Gastrocnemius medialis (tissue), 4 donors: ENCODE results near the gene SCN3B. TPM values are rescaled to one million over a fixed set of nuclear protein-coding genes. Genes with fewer than 3 reads are reported as not detected.

Experiments used
- ATAC-seq, 2 donors: fragments of 150-250 bp; one replicate each; pipeline ENCODE4 v1.9.1; 2016
- DNase-seq, 2 donors: peaks; one replicate each; pipeline ENCODE4 v3.0.0-alpha.2; 2019
- H3K27ac ChIP-seq, 4 donors: fragments of 200-600 bp; sonication (generic); 1 replicate in 1 of 4; 2 replicates in 3 of 4; pipeline ENCODE4 v1.5.1; 2016 to 2018; ENCODE audit warnings: mild to moderate bottlenecking in 2 of 4, moderate library complexity in 1 of 4
- H3K27me3 ChIP-seq, 3 donors: fragments of 200-600 bp; sonication (generic) in 2 of 3; 1 replicate in 1 of 3; 2 replicates in 2 of 3; pipeline versions ENCODE4 v1.5.1 to v1.6.0; 2016 to 2019; ENCODE audit warnings: mild to moderate bottlenecking in 1 of 3, moderate library complexity in 1 of 3
- H3K36me3 ChIP-seq, 2 donors: fragments of 200-600 bp; sonication (generic) in 1 of 2; one replicate each; pipeline ENCODE4 v1.5.1; 2017 to 2018
- H3K4me1 ChIP-seq, 2 donors: fragments of 200-600 bp; sonication (generic) in 1 of 2; one replicate each; pipeline ENCODE4 v1.5.1; 2016 to 2017; ENCODE audit warnings: mild to moderate bottlenecking in 2 of 2
- H3K4me3 ChIP-seq, 4 donors: fragments of 200-600 bp; sonication (generic) in 3 of 4; 1 replicate in 1 of 4; 2 replicates in 3 of 4; pipeline ENCODE4 v1.5.1; 2016 to 2019; ENCODE audit warnings: mild to moderate bottlenecking in 2 of 4
- H3K9me3 ChIP-seq, 3 donors: fragments of 200-600 bp; sonication (generic) in 2 of 3; 1 replicate in 1 of 3; 2 replicates in 2 of 3; pipeline ENCODE4 v1.5.1; 2016 to 2019
- POLR2A ChIP-seq, 2 donors: fragments of 450-650 bp; IDR thresholded peaks; one replicate each; pipeline ENCODE4 v1.6.1; 2017; ENCODE audit warnings: antibody characterized with exemption in 2 of 2, mild to moderate bottlenecking in 2 of 2, moderate library complexity in 2 of 2
- in situ Hi-C, 4 donors: fragments of 200-750 bp; cut with MboI; loops; one replicate each; pipeline versions ENCODE4 v1.15.0 to v1.8.0; 2017; ENCODE audit warnings: low sequenced_read_pairs in 4 of 4
- intact Hi-C: fragments of 100-400 bp; cut with DNase I; formaldehyde crosslinking; loops from one replicate; pipeline ENCODE4 v1.15.1; 2023; ENCODE audit warnings: low total_unique reads
- total RNA-seq, 4 donors: library from RNA; depleted of rRNA; stranded (reverse); fragments of >200 nt; gene quantifications; one replicate each; pipeline versions ENCODE4 v1.1.0 to v1.2.3, GENCODE V29; 2016
- TF ChIP-seq, protein P1 (sequence below), 5 experiments: fragments of 450-650 bp in 3 of 5; fragments of 200-600 bp in 2 of 5; sonication (generic) in 2 of 5; IDR thresholded peaks in 4 of 5; conservative IDR thresholded peaks in 1 of 5; 1 replicate in 4 of 5; 2 replicates in 1 of 5; pipeline ENCODE4 v1.5.1; 2016 to 2019; ENCODE audit warnings: antibody characterized with exemption in 5 of 5, mild to moderate bottlenecking in 3 of 5, moderate library complexity in 3 of 5

Gene SCN3B
- total RNA-seq, 4 donors from 2014 or later = 3.0 to 10.5 (median 4.9) TPM

DNA sequence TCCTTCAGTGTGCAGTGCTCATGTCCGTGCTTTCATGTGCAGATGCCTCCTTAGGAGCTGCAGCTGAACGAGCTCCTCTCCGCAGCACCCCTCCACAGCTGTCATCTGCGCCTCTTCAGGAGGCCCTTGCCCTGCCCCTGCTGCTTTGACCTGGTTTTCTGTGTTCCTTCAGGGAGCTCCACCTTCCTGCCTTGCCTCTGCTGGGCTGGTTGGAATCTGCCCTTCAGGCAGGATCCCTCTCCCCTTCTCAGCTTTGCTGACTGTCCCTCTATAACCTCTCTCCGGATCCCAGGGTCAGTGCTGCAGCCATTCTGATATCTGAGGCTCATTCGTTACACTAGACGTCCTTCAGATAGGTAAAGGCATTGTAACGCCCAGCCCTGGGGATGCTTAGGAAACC, 67.9 kb downstream of the SCN3B start:
- DNase-seq (no peak), ATAC-seq (no peak)
- H3K4me1 ChIP-seq = peaks cover 19 to 23% of the 10 kb centered on the region in 2 donors
- in situ Hi-C loops = loop anchor here in 1 of 4 donors (10.0 kb wide), 1 partner anchor 118 kb away; no protein-coding TSS in a partner anchor
- H3K27ac ChIP-seq = no peak overlapping the region
- no peak overlapping the region for H3K4me3 ChIP-seq
- no peaks in the 10 kb centered on the region for H3K9me3 ChIP-seq
- H3K36me3 ChIP-seq = no peaks in the 10 kb centered on the region
- intact Hi-C loops = no loop called here
- no peaks in the 10 kb centered on the region for H3K27me3 ChIP-seq
- no peak for TF ChIP-seq POLR2A (IDR thresholded peaks at IDR 0.05)
- TF ChIP-seq, protein P1, sequence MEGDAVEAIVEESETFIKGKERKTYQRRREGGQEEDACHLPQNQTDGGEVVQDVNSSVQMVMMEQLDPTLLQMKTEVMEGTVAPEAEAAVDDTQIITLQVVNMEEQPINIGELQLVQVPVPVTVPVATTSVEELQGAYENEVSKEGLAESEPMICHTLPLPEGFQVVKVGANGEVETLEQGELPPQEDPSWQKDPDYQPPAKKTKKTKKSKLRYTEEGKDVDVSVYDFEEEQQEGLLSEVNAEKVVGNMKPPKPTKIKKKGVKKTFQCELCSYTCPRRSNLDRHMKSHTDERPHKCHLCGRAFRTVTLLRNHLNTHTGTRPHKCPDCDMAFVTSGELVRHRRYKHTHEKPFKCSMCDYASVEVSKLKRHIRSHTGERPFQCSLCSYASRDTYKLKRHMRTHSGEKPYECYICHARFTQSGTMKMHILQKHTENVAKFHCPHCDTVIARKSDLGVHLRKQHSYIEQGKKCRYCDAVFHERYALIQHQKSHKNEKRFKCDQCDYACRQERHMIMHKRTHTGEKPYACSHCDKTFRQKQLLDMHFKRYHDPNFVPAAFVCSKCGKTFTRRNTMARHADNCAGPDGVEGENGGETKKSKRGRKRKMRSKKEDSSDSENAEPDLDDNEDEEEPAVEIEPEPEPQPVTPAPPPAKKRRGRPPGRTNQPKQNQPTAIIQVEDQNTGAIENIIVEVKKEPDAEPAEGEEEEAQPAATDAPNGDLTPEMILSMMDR (IDR thresholded peaks at IDR 0.05 in 4 of 5, conservative IDR thresholded peaks at IDR 0.05 in 1 of 5) = no peak

DNA sequence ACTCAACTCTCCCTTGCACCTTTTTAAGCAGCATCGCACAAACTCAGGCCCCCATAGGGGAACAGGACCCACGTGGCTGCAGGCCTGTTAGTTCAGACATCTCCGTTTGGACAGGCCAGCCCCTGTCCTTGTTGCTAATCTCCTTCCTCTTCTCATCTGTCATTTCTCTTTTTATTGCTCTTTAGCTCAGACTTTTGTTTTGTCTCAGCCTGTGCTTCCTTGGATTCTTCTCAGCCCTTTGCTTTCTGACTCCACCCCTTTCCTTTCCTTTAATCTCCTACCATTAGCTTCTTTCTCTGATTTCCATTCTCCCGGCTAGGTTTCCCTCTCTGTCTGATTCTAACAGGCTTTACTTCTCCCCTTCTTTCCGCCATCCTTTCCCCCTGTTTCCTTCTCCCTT, 68.7 kb downstream of the SCN3B start:
- no peaks in the 10 kb centered on the region for H3K36me3 ChIP-seq
- H3K4me1 ChIP-seq = peaks cover 11 to 14% of the 10 kb centered on the region in 2 donors
- no peak for TF ChIP-seq POLR2A (IDR thresholded peaks at IDR 0.05)
- TF ChIP-seq, protein P1 (IDR thresholded peaks at IDR 0.05 in 4 of 5, conservative IDR thresholded peaks at IDR 0.05 in 1 of 5) = no peak
- H3K9me3 ChIP-seq = no peaks in the 10 kb centered on the region
- ATAC-seq (no peak), DNase-seq (no peak)
- no peak overlapping the region for H3K27ac ChIP-seq
- H3K27me3 ChIP-seq = no peaks in the 10 kb centered on the region
- intact Hi-C loops = no loop called here
- no peak overlapping the region for H3K4me3 ChIP-seq
- in situ Hi-C loops = loop anchor here in 1 of 4 donors (10.0 kb wide), 1 partner anchor 119 kb away; no protein-coding TSS in a partner anchor

DNA sequence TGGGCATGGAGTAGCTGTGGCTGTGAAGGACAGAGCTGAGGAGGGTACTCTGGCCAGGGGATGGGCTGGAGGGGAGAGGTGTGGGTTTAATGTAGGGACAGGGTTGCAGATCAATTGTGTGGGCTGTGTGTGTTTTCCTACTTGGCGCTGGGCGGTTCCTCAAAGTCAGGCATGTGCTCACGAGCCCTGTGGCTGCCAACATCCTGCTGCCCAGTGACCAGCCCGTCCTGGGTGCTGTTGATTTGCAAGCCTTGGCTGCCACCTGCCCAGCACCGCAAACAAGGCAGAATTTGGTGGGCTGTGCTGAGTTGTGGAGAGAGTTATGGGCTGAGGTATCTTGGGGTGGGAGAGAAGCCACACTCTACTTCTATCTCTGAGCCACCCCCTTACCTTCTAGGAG, 69.2 kb downstream of the SCN3B start:
- ATAC-seq = no peak
- no peaks in the 10 kb centered on the region for H3K9me3 ChIP-seq
- intact Hi-C loops (no loop called here), in situ Hi-C loops (loop anchor here in 1 of 4 donors (10.0 kb wide), 1 partner anchor 120 kb away; no protein-coding TSS in a partner anchor)
- no peak overlapping the region for H3K4me3 ChIP-seq
- H3K4me1 ChIP-seq = peaks cover 7 to 9% of the 10 kb centered on the region in 2 donors
- no peak for DNase-seq
- TF ChIP-seq, protein P1 (IDR thresholded peaks at IDR 0.05 in 4 of 5, conservative IDR thresholded peaks at IDR 0.05 in 1 of 5) = no peak
- no peak for TF ChIP-seq POLR2A (IDR thresholded peaks at IDR 0.05)
- H3K27ac ChIP-seq = no peak overlapping the region
- no peaks in the 10 kb centered on the region for H3K27me3 ChIP-seq
- H3K36me3 ChIP-seq = no peaks in the 10 kb centered on the region

DNA sequence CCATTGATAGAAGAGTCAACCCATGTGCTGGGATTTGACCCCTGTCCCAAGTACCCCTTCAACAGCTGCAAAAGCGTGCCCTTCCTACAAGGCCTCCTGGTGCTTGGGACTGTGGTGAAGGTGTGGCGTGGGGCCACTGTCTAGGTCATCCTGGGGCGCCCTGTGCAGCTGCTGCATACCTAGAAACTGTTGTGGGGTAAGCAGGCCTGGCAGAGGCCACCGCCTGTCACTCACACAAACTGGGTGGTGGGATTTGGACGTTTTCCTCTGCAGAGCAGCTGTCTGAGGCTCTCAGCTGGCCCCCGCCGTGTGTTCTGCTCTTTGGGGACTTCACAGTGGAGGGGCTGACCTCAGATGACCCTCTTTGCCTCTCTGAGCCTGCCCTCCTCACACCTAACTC, 69.7 kb downstream of the SCN3B start:
- Histone ChIP-seq H3K4me3 (no peak overlapping the region), H3K4me1 (peaks cover 3 to 6% of the 10 kb centered on the region in 2 donors), H3K36me3 (no peaks in the 10 kb centered on the region), H3K9me3 (no peaks in the 10 kb centered on the region), H3K27me3 (no peaks in the 10 kb centered on the region), H3K27ac (no peak overlapping the region)
- DNase-seq (no peak), ATAC-seq (no peak)
- in situ Hi-C loops = loop anchor here in 1 of 4 donors (10.0 kb wide), 1 partner anchor 120 kb away; no protein-coding TSS in a partner anchor
- intact Hi-C loops = loop anchor here (5.0 kb wide), 1 partner anchor 123 kb away; no protein-coding TSS in a partner anchor
- TF ChIP-seq, protein P1 (IDR thresholded peaks at IDR 0.05 in 4 of 5, conservative IDR thresholded peaks at IDR 0.05 in 1 of 5) = no peak
- no peak for TF ChIP-seq POLR2A (IDR thresholded peaks at IDR 0.05)
